HG03575 (cell line): ENCODE measurements around the gene COX4I1.

Experiments
- ATAC-seq: cut with Tn5 transposase; IDR thresholded peaks from one replicate; pipeline ENCODE4 v1.9.1; 2021; ENCODE audit not compliant: unreplicated experiment, insufficient number of reproducible peaks, low FRiP score; ENCODE audit errors: extremely low read depth

The COX4I1 gene

GRCh38 chr16:85819771-85820170, 20.3 kb downstream of the COX4I1 start:
- no peak for ATAC-seq

GRCh38 chr16:85820604-85821372, 21.3 kb downstream of the COX4I1 start:
- ATAC-seq, result no peak

DNA sequence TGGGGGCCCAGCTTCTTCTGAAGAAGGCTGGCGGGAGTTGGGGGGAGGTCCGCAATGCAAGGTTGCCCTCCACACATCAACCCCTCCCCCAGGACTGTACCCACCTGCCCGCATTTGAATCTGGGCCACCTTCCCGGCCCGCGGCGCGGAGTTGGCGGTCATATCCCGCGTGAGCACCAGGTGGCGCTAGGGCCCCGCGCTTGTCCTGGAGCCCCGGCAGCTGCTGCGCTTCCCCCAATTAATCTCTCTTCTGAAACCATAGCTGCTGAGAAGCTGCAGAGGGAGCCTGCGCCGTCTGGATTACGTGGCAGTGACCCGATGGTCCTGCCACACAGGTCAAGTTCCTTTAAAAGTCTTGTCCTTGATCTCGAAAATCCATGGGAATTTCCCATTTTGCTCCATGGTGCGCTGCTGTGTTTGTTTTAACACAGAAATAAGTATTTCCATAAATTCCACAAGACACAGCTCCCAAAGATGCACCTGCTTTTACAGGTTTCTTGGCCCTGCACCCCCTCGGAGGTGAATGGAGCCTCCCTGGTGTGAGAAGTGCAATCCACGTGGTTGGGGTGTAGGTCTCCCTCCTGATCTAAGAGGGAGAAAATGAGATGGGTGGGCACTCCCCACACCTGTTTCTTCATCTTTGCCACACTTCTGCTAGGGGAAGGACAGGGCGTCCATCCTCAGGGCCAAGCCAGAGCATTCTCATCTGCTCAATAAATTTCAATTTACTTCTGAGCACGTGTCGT, 22.1 kb downstream of the COX4I1 start:
- ATAC-seq, result no peak

DNA sequence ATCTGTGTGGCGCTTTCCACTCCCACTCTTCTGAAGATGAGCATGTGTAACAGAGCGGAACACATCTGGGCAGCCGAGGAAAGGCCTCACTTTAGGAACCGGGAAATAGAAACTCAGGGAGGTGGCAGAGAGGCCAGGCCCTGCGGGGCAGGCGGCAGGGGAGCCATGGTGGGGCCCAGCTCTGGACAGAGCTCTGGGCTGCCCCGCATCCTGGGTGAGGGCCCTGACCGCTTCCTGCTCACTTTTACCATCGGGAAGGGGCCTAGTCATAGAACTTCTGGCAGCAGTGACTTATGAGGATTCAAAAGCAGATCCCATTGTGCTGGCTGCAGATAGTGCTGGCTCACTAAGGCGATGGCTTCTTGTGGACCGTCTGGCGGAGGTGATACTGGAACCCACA, 22.6 kb downstream of the COX4I1 start:
- no peak for ATAC-seq

DNA sequence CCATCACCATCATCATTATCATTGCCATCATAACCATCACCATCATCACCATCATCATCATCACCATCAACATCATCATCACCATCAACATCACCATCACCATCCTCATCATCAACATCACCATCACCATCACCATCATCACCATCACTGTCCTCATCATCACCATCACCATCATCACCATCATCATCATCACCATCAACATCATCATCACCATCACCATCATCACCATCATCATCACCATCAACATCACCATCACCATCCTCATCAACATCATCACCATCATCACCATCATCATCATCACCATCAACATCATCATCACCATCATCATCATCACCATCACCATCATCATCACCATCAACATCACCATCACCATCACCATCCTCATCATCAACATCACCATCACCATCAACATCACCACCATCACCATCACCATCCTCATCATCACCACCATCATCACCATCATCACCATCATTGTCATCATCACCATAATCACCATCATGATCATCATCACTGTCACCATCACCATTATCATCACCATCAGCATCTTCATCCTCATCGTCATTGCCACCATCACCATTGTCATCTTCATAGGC, 23.9 kb downstream of the COX4I1 start:
- no peak for ATAC-seq

GRCh38 chr16:85824161-85825135, 25.0 kb downstream of the COX4I1 start:
- no peak for ATAC-seq

DNA sequence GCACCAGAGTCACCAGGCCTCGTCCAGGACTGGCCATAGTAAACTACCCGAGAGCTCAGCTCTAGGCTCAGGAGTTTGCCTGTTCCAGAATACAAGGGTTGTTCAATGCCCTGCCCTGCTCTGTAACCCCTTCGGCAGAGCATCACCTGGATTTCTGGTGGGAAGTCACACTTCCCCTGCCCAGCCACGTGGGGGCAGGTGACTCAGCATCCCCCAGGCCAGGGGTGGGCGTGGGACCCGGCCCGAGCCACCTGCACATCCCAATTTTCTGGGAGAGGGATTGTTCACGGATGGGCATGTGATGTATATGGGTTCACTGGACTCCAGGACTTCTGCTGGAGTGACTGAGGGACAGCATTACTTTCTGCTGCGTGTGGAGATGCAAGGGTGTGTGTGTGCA, 25.8 kb downstream of the COX4I1 start:
- no peak for ATAC-seq

- ATAC-seq, result no peak
Measured at GRCh38 chr16:85826686-85827247, 27.3 kb downstream of the COX4I1 start.

- ATAC-seq, result no peak
Measured at GRCh38 chr16:85828166-85828565, 28.7 kb downstream of the COX4I1 start.

GRCh38 chr16:85829171-85829719, 29.8 kb downstream of the COX4I1 start:
- no peak for ATAC-seq

GRCh38 chr16:85829751-85830445, 30.4 kb downstream of the COX4I1 start:
- no peak for ATAC-seq

DNA sequence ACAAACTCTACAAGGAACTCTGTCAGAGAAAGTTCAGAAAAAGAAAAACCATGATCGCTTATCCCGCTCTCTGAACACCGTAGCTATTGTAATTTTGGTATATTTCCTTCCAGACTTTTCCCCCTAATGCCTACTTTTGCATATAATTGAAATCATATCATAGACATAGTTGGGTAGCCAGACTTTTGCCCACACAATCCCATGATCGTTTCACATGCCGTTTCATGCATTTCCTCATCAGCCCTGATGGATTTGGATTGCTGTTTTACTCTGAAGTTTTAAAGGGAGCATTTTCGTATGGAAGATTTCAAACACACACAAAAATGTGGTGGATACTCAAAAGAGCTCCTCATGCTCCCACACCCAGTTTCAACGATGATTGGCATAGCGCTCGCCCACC, 31.3 kb downstream of the COX4I1 start:
- no peak for ATAC-seq

DNA sequence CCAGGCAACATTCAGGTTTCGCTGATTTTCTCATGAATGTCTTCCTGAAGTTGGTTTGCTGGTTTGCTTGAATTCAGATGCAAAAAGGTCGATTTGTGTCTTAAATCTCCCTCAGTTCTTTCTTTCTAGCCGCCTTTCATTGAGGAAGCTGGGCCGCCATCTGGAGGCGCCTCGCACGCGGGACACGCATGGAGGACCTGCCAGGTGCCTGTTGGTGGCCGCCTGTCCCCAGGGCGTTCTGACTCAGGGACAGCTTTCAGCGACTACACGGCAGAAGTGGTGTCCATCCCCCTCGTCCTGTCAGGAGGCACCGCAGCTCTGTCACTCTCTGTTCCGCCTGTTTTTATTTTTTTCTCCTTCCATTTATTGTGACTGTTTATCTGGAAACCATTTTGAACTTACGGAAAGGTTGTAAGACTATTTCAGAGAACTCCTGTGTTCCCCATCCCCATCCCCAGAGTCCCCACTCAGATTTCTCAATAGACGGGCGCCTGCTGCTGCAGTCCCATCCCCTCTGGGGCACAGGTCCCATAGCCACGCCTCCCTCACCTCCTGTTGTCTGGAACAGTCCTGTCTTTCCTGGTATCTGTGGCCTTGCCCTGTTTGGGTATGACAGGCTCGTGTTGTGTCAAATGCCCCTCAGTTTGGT, 33.2 kb downstream of the COX4I1 start:
- no peak for ATAC-seq

- ATAC-seq, result no peak
Measured at GRCh38 chr16:85833219-85833920, 33.9 kb downstream of the COX4I1 start.

DNA sequence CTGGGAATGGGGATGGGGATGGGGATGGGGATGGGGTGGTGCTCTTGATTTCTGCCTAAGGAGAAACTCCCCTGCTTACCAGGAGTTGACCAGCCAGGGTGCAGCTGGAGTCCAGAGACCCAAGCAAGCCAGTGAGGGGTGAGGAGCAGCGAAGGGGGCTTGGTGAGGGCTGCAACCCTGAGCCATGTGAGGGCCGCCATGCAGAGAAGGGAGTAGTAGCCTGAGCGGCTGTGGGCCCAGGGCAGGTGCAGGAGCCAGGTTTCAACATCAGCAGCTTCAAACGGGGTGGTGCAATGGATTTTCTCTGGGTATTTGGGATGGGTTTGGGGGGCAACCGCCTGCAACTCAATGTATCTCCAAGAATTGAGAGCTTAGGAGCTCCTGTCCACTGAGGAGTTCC, 35.2 kb downstream of the COX4I1 start:
- ATAC-seq, result no peak

DNA sequence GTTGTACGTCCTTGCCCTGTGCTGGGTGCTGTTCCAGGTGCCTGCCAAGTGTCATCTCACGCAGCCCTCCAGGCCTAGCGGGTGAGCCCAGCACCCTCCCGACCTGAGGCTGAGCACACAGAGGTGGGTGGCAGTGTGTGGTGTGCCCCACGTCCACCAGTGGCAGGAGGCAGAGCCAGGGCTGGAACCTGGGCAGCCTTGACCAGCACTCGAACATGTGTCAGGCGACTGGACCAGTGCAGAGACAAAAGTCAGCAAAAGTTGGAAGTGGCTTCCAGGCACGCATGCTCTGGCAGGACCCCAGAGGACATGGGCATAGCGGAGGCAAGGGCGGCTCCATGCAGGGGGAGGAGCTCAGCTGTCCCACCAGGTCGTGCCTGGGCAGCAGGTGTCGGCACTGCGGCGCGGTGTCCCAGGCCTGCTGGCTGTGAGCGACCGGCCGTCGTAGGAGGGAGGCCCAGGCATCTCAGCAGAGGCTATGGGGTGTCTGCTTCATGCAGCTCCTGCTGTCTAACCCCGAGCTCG, 35.8 kb downstream of the COX4I1 start:
- no peak for ATAC-seq
